Transverse colon (tissue), 4 donors: Measurements from ENCODE around the gene KRTAP10-8. TPM values are rescaled to one million over a fixed set of nuclear protein-coding genes. Genes with fewer than 3 reads are reported as not detected.
"Not testable (repeated sequence)": the region's sequence is repeated elsewhere in the genome, so short reads cannot be mapped to it uniquely, and the experiment has no call there.

ENCODE experiments used
- DNase-seq: peaks from one replicate; pipeline ENCODE4 v3.0.0-alpha.2; 2019
- H3K27ac ChIP-seq, 4 donors: fragments of 200-600 bp; sonication (generic); 2 replicates each; pipeline ENCODE4 v1.5.1; 2016 to 2018; ENCODE audit warnings: inconsistent platforms in 4 of 4
- H3K27me3 ChIP-seq: fragments of 200-600 bp; sonication (generic); 2 replicates; pipeline ENCODE4 v1.5.1; 2017; ENCODE audit warnings: inconsistent platforms
- H3K36me3 ChIP-seq, 4 donors: fragments of 200-600 bp; sonication (generic); 2 replicates each; pipeline ENCODE4 v1.5.1; 2017 to 2019; ENCODE audit warnings: inconsistent platforms in 4 of 4
- H3K4me1 ChIP-seq, 4 donors: fragments of 200-600 bp; sonication (generic); 2 replicates each; pipeline ENCODE4 v1.5.1; 2017 to 2020; ENCODE audit warnings: inconsistent platforms in 4 of 4
- H3K4me3 ChIP-seq, 4 donors: fragments of 200-600 bp; sonication (generic); 1 replicate in 1 of 4; 2 replicates in 3 of 4; pipeline versions ENCODE4 v1.5.1 to v1.6.1; 2017 to 2019; ENCODE audit warnings: inconsistent platforms in 4 of 4
- H3K9me3 ChIP-seq, 2 donors: fragments of 200-600 bp; sonication (generic); 2 replicates each; pipeline ENCODE4 v1.5.1; 2017 to 2019; ENCODE audit warnings: inconsistent platforms in 2 of 2
- EP300 ChIP-seq: sonication (generic); formaldehyde crosslinking; IDR thresholded peaks from one replicate; pipeline ENCODE4 v1.6.1; 2017; ENCODE audit warnings: antibody characterized with exemption, low read depth
- POLR2A ChIP-seq: fragments of 450-650 bp; IDR thresholded peaks from one replicate; pipeline ENCODE4 v1.6.1; 2016; ENCODE audit warnings: antibody characterized with exemption, mild to moderate bottlenecking, moderate library complexity
- POLR2AphosphoS5 ChIP-seq, 3 donors: sonication (generic); formaldehyde crosslinking; IDR thresholded peaks; one replicate each; pipeline ENCODE4 v1.6.1; 2016; ENCODE audit warnings: antibody characterized with exemption in 3 of 3
- WGBS, 2 donors: methylation state at CpG; one replicate each; pipeline ENCODE4 v1.1.5; 2018; ENCODE audit warnings: low coverage in 1 of 2; 5-methylcytosine and 5-hydroxymethylcytosine counted together
- in situ Hi-C, 4 donors: fragments of 200-750 bp; cut with MboI; loops; one replicate each; pipeline versions ENCODE4 v1.15.0 to v1.15.1; 2017; ENCODE audit warnings: low sequenced_read_pairs in 3 of 4, low pct_ligation_motif_present in 1 of 4, low pct_unique_long_range_greater_than_20kb in 1 of 4
- intact Hi-C: fragments of 100-400 bp; cut with DNase I; formaldehyde crosslinking; loops from one replicate; pipeline ENCODE4 v1.15.1; 2023; ENCODE audit warnings: low total_unique reads
- total RNA-seq, 4 donors: library from RNA; depleted of rRNA; stranded (reverse); fragments of >200 nt; gene quantifications; one replicate each; pipeline ENCODE4 v1.1.0, GENCODE V29; 2016
- TF ChIP-seq, protein P1 (sequence below), 5 experiments: fragments of 200-600 bp in 3 of 5; fragments of 450-650 bp in 2 of 5; sonication (generic) in 3 of 5; IDR thresholded peaks; 1 replicate in 2 of 5; 2 replicates in 3 of 5; pipeline ENCODE4 v1.5.1; 2016 to 2017; ENCODE audit warnings: antibody characterized with exemption in 5 of 5, inconsistent platforms in 3 of 5, mild to moderate bottlenecking in 2 of 5, moderate library complexity in 1 of 5

KRTAP10-8 gene
- total RNA-seq, 4 donors from 2014 or later = not detected

DNA sequence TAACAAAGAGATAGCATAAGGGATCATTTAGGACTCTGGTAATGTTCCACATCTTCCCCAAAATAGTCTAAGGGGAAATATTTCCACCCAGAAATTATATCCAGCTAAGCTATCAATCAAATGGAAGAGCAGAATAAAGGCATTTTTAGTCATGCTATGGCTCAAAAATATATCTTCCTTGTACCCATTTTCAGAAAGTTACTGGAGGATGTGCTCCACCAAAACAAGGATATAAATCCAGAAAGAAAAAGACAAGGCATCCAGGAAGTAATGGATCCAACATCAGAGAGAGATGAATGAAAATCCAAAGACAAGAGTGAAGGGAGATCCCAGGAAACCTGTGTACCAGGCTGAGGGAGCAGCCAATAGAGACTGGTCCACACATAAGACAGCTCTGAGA, 2.7 kb upstream of the KRTAP10-8 start:
- Histone ChIP-seq H3K27me3 (peaks cover 15% of the 10 kb centered on the region), H3K9me3 (peaks cover 0 to 10% of the 10 kb centered on the region in 2 donors), H3K36me3 (no peaks in the 10 kb centered on the region), H3K27ac (no peak overlapping the region), H3K4me1 (no peaks in the 10 kb centered on the region), H3K4me3 (no peak overlapping the region)
- in situ Hi-C loops (no loop called here), intact Hi-C loops (no loop called here)
- TF ChIP-seq POLR2A (no peak), EP300 (no peak), POLR2AphosphoS5 (IDR thresholded peaks at IDR 0.05) (no peak)
- TF ChIP-seq, protein P1, sequence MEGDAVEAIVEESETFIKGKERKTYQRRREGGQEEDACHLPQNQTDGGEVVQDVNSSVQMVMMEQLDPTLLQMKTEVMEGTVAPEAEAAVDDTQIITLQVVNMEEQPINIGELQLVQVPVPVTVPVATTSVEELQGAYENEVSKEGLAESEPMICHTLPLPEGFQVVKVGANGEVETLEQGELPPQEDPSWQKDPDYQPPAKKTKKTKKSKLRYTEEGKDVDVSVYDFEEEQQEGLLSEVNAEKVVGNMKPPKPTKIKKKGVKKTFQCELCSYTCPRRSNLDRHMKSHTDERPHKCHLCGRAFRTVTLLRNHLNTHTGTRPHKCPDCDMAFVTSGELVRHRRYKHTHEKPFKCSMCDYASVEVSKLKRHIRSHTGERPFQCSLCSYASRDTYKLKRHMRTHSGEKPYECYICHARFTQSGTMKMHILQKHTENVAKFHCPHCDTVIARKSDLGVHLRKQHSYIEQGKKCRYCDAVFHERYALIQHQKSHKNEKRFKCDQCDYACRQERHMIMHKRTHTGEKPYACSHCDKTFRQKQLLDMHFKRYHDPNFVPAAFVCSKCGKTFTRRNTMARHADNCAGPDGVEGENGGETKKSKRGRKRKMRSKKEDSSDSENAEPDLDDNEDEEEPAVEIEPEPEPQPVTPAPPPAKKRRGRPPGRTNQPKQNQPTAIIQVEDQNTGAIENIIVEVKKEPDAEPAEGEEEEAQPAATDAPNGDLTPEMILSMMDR (IDR thresholded peaks at IDR 0.05) = no peak
- DNase-seq = no peak

DNA sequence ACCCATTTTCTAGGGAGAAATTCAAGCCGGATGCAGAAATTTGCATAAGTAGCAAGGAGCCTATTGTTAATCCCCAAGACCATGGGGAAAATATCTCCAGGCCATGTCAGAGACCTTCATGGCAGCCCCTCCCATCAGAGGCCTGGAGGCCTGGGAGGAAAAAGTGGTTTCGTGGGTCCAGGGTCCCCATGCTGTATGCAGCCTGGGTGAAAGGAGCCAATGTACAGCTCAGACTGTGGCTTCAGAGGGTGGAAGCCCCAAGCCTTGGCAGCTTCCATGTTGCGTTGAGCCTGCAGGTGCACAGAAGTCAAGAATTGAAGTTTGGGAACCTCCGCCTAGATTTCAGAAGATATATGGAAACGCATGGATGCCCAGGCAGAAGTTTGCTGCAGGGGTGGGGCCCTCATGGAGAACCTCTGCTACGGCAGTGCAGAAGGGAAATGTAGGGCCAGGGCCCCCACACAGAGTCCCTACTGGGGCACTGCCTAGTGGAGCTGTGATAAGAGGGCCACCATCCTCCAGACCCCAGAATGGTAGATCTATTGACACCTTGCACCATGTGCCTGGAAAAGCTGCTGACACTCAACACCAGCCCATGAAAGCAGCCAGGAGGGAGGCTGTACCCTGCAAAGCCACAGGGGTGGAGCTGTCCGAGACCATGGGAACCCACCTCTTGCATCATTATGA, 1.6 kb upstream of the KRTAP10-8 start:
- intact Hi-C loops, in situ Hi-C loops, H3K36me3 ChIP-seq, H3K4me3 ChIP-seq, H3K4me1 ChIP-seq, DNase-seq, H3K9me3 ChIP-seq, H3K27ac ChIP-seq: not testable (repeated sequence)
- H3K27me3 ChIP-seq = peaks cover 15% of the 10 kb centered on the region
- 93 to 100% methylated on average over 2 to 7 of the region's 7 CpGs for WGBS, 2 donors

DNA sequence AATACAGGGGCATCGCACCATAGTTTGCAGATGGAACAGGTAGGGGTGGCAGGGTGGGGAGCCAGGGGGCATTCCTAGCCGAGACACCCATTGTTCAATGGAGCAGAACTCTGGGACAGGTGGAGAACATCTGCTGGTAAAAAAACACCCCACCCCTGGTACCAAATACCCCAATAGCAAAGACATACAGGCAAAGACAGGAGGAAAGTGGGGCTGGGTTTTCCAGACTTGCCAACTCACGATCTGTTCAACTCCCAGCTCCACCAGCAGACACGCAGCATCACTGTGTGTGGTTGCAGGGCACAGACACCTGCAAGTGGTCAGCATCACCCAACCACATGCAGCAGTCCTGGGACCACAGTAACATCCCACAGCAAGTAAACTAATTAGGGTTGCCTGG, 328 bp upstream of the KRTAP10-8 start:
- 83 to 85% methylated on average over 1 to 4 of the region's 4 CpGs for WGBS, 2 donors
- Histone ChIP-seq H3K36me3 (no peaks in the 10 kb centered on the region), H3K27ac (no peak overlapping the region), H3K4me1 (no peaks in the 10 kb centered on the region), H3K9me3 (peaks cover 0 to 10% of the 10 kb centered on the region in 2 donors), H3K4me3 (no peak overlapping the region), H3K27me3 (peaks cover 13% of the 10 kb centered on the region)
- TF ChIP-seq, protein P1 (IDR thresholded peaks at IDR 0.05) = no peak
- TF ChIP-seq EP300 (no peak), POLR2AphosphoS5 (IDR thresholded peaks at IDR 0.05) (no peak)
- in situ Hi-C loops (no loop called here), intact Hi-C loops (no loop called here)
- no peak for DNase-seq

DNA sequence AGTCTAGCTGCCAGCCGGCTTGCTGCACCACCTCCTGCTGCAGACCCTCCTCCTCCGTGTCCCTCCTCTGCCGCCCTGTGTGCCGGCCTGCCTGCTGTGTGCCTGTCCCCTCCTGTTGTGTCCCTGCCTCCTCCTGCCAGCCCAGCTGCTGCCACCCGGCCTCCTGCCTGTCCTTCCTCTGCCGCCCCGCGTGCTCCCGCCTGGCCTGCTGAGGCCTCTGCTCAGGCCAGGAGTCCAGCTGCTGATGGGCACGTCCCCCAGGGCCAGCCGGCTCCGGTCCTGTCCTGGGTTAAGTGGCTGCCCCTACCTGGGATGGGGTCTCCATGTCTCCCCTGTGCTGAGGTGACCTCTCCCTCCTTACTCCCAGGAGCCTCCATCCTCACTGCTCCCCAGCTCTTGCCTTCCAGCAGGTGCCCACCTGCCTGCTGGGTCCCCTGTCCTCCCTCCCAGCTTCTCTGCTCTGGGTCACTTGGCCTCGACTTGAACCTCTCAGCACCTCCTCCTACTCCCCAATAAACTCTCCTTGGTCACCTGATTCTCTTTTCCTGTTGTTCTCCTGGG, 870 bp downstream of the KRTAP10-8 start:
- peaks cover 0 to 10% of the 10 kb centered on the region in 2 donors for H3K9me3 ChIP-seq
- no peak overlapping the region for H3K27ac ChIP-seq
- 80 to 85% methylated on average over 3 to 13 of the region's 13 CpGs for WGBS, 2 donors
- no peak overlapping the region for H3K4me3 ChIP-seq
- TF ChIP-seq POLR2A = no peak
- TF ChIP-seq, protein P1 (IDR thresholded peaks at IDR 0.05) = no peak
- TF ChIP-seq POLR2AphosphoS5 (IDR thresholded peaks at IDR 0.05) = no peak
- TF ChIP-seq EP300 = no peak
- intact Hi-C loops = no loop called here
- H3K4me1 ChIP-seq = no peaks in the 10 kb centered on the region
- no peak for DNase-seq
- in situ Hi-C loops = no loop called here
- peaks cover 6% of the 10 kb centered on the region for H3K27me3 ChIP-seq
- H3K36me3 ChIP-seq = no peaks in the 10 kb centered on the region
